Tibial nerve (tissue), 3 donors: ENCODE data around the gene SECTM1.
"Not testable (repeated sequence)": the region's sequence is repeated elsewhere in the genome, so short reads cannot be mapped to it uniquely, and the experiment has no call there.

Source experiments
- POLR2A ChIP-seq, 2 donors: fragments of 450-650 bp; IDR thresholded peaks; one replicate each; pipeline ENCODE4 v1.6.1; 2017; ENCODE audit warnings: antibody characterized with exemption in 2 of 2, mild to moderate bottlenecking in 2 of 2, moderate library complexity in 2 of 2
- TF ChIP-seq, protein P1 (sequence below), 5 experiments: fragments of 200-600 bp in 3 of 5; fragments of 450-650 bp in 2 of 5; sonication (generic) in 3 of 5; IDR thresholded peaks; one replicate each; pipeline ENCODE4 v1.5.1; 2016 to 2019; ENCODE audit warnings: antibody characterized with exemption in 5 of 5, mild to moderate bottlenecking in 3 of 5, moderate library complexity in 2 of 5

DNA sequence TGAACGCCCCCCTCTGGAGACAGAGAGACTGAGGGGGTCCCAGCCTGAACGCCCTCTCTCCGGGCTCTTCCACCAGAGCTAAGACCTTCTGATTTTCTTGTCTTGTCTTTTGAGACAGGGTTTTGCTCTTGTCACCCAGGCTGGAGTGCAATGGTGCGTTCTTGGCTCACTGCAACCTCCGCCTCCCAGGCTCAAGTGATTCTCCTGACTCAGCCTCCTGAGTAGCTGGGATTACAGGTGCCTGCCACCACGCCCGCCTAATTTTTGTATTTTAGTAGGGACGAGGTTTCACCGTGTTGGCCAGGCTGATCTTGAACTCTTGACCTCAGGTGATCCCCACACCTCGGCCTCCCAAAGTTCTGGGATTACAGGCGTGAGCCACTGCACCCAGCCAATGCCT lies 14.4 kb upstream of the SECTM1 start:
- TF ChIP-seq, protein P1, sequence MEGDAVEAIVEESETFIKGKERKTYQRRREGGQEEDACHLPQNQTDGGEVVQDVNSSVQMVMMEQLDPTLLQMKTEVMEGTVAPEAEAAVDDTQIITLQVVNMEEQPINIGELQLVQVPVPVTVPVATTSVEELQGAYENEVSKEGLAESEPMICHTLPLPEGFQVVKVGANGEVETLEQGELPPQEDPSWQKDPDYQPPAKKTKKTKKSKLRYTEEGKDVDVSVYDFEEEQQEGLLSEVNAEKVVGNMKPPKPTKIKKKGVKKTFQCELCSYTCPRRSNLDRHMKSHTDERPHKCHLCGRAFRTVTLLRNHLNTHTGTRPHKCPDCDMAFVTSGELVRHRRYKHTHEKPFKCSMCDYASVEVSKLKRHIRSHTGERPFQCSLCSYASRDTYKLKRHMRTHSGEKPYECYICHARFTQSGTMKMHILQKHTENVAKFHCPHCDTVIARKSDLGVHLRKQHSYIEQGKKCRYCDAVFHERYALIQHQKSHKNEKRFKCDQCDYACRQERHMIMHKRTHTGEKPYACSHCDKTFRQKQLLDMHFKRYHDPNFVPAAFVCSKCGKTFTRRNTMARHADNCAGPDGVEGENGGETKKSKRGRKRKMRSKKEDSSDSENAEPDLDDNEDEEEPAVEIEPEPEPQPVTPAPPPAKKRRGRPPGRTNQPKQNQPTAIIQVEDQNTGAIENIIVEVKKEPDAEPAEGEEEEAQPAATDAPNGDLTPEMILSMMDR (IDR thresholded peaks at IDR 0.05), result not testable (repeated sequence)
- TF ChIP-seq POLR2A (IDR thresholded peaks at IDR 0.05), result not testable (repeated sequence)
